Activated CD8-positive, alpha-beta memory T cell treated with anti-CD3 and anti-CD28 coated beads for 36 hours (primary cell): Measurements from ENCODE around the gene PMEPA1. TPM values are rescaled to one million over a fixed set of nuclear protein-coding genes. Genes with fewer than 3 reads are reported as not detected.

ENCODE experiments used
- CTCF ChIA-PET: fragments of 350-600 bp; sonication (Branson Sonifier 250); formaldehyde crosslinking; loops from one replicate; lab custom pipeline; 2021; ENCODE audit warnings: antibody characterized with exemption; lab: Charles Lee
- POLR2A ChIA-PET: fragments of 350-600 bp; sonication (Branson Sonifier 250); formaldehyde crosslinking; loops from one replicate; lab custom pipeline; 2021; ENCODE audit warnings: antibody characterized with exemption; lab: Charles Lee
- total RNA-seq, 2 experiments: library from RNA; stranded (reverse); gene quantifications; one replicate each; pipeline ENCODE4 v1.2.3, GENCODE V29; 2021

PMEPA1 gene
- total RNA-seq, 2 experiments from 2014 or later: 2.2 to 2.6 TPM

- ChIA-PET POLR2A (no interaction called here), CTCF (no interaction called here)
These were observed 4.8 kb upstream of the PMEPA1 start for GRCh38 chr20:57714409-57715267.

- ChIA-PET CTCF (no interaction called here), POLR2A (no interaction called here)
These were observed 4.1 kb upstream of the PMEPA1 start for GRCh38 chr20:57713951-57714350.

- ChIA-PET POLR2A (no interaction called here), CTCF (no interaction called here)
These were observed 3.7 kb upstream of the PMEPA1 start for GRCh38 chr20:57713505-57713903.

GRCh38 chr20:57712851-57713504 is 3.2 kb upstream of the PMEPA1 start:
- ChIA-PET CTCF (no interaction called here), POLR2A (no interaction called here)

- POLR2A ChIA-PET: no interaction called here
- CTCF ChIA-PET: no interaction called here
These were observed 2.5 kb upstream of the PMEPA1 start for GRCh38 chr20:57712341-57712740.

- POLR2A ChIA-PET: interaction anchor here (1.0 kb wide), 1 partner anchor 9 kb away, joined by 4 read pairs; no protein-coding TSS in a partner anchor
- CTCF ChIA-PET: interaction anchor here (1.6 kb wide), 1 partner anchor 14 kb away, joined by 7 read pairs; no protein-coding TSS in a partner anchor
These were observed 2.0 kb upstream of the PMEPA1 start for GRCh38 chr20:57711826-57712225.

GRCh38 chr20:57711311-57711712 is 1.5 kb upstream of the PMEPA1 start:
- POLR2A ChIA-PET: interaction anchor here (1.0 to 1.4 kb wide), 2 partner anchors 9 to 321 kb away, joined by 3 to 4 read pairs; no protein-coding TSS in a partner anchor
- CTCF ChIA-PET: interaction anchor here (0.9 to 1.6 kb wide), 2 partner anchors 13 to 117 kb away, joined by 4 to 7 read pairs; no protein-coding TSS in a partner anchor

- POLR2A ChIA-PET: interaction anchor here (1.0 to 3.5 kb wide), 4 partner anchors 10 to 320 kb away, joined by 3 to 22 read pairs (median 4); partner anchors contain the start of gene ZBP1
- CTCF ChIA-PET: interaction anchor here (0.9 to 1.6 kb wide), 3 partner anchors 13 to 116 kb away, joined by 4 to 7 read pairs (median 4); no protein-coding TSS in a partner anchor
These were observed 1.0 kb upstream of the PMEPA1 start for GRCh38 chr20:57710841-57711240.

- CTCF ChIA-PET: interaction anchor here (1.3 to 1.5 kb wide), 2 partner anchors 16 to 112 kb away, joined by 3 to 4 read pairs; no protein-coding TSS in a partner anchor
- POLR2A ChIA-PET: interaction anchor here (0.6 to 3.5 kb wide), 2 partner anchors 10 to 327 kb away, joined by 3 to 22 read pairs; no protein-coding TSS in a partner anchor
These were observed 831 bp downstream of the PMEPA1 start for GRCh38 chr20:57708694-57709673.

GRCh38 chr20:57707849-57708693 is 1.7 kb downstream of the PMEPA1 start:
- ChIA-PET CTCF (interaction anchor here (1.3 kb wide), 1 partner anchor 15 kb away, joined by 3 read pairs; no protein-coding TSS in a partner anchor), POLR2A (interaction anchor here (0.5 to 3.5 kb wide), 2 partner anchors 9 to 11 kb away, joined by 3 to 22 read pairs; no protein-coding TSS in a partner anchor)

- ChIA-PET POLR2A (interaction anchor here (3.5 kb wide), 1 partner anchor 9 kb away, joined by 22 read pairs; no protein-coding TSS in a partner anchor), CTCF (no interaction called here)
These were observed 2.5 kb downstream of the PMEPA1 start for GRCh38 chr20:57707320-57707719.

- POLR2A ChIA-PET: no interaction called here
- CTCF ChIA-PET: no interaction called here
These were observed 4.5 kb downstream of the PMEPA1 start for GRCh38 chr20:57705127-57705899.

GRCh38 chr20:57704245-57704644 is 5.6 kb downstream of the PMEPA1 start:
- ChIA-PET CTCF (no interaction called here), POLR2A (no interaction called here)

GRCh38 chr20:57703013-57703412 is 6.8 kb downstream of the PMEPA1 start:
- ChIA-PET CTCF (no interaction called here), POLR2A (no interaction called here)

GRCh38 chr20:57702521-57702920 is 7.3 kb downstream of the PMEPA1 start:
- CTCF ChIA-PET: no interaction called here

GRCh38 chr20:57702091-57702490 is 7.7 kb downstream of the PMEPA1 start:
- POLR2A ChIA-PET: no interaction called here
- CTCF ChIA-PET: no interaction called here

More at GRCh38 chr20:57702521-57702920, 7.3 kb downstream of the PMEPA1 start:
- POLR2A ChIA-PET: no interaction called here

- POLR2A ChIA-PET: interaction anchor here (0.6 kb wide), 1 partner anchor 8 kb away, joined by 3 read pairs; no protein-coding TSS in a partner anchor
- CTCF ChIA-PET: no interaction called here
These were observed 8.2 kb downstream of the PMEPA1 start for GRCh38 chr20:57701651-57702050.
